Kidney tubule cell (primary cell): ENCODE results near the gene CTNNA3.
A peak's percentile ranks its signal among the peaks of the same experiment; 100 is the strongest.

ENCODE experiments used
- DNase-seq: peaks from one replicate; pipeline ENCODE4 v3.0.0-alpha.2; 2018; ENCODE audit warnings: low spot score

Gene CTNNA3

GRCh38 chr10:66747451-66747850 lies 948.5 kb downstream of the CTNNA3 start:
- peak; percentile 97 for DNase-seq

GRCh38 chr10:66746711-66747110 lies 949.3 kb downstream of the CTNNA3 start:
- peak; percentile 26 for DNase-seq

- DNase-seq, result peak; percentile 1
Measured at GRCh38 chr10:66746246-66746645, 949.7 kb downstream of the CTNNA3 start.

DNA sequence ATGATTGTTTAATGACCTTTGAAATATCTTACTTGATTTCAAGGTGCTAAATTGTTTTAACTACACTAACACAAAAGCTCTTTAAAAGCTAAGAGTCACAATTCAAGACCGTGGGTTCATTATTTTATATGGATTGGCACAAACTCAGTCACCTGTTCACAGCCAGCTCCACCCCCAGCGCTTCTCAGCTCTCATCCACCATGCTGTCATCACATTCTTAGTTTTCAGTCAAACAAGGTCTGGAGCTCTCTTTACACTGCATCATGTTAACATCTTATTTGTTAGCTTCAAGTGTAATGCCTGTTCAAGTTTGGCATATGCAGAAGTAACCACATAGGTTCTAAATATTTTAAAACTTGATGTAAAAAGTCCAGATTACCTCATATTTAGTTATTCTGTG lies 951.1 kb downstream of the CTNNA3 start:
- no peak for DNase-seq

DNA sequence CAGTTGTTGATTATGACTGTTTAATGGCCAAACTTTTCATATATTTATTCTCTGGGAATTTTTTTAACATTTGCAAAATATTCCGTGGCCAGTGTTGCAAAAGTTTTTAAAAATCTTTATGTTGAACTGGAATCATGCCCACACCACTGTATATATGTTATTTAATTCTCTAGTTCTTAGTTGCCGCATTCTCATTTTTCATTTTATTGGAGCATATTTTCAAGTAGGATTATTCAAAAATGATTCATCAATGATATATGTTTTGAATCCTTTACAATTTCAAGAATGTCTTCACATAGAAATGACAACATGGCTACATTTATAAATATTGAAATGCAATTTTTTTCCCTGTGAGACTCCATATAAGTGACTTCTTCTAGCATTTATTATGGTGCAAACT lies 958.8 kb downstream of the CTNNA3 start:
- DNase-seq, result no peak

DNA sequence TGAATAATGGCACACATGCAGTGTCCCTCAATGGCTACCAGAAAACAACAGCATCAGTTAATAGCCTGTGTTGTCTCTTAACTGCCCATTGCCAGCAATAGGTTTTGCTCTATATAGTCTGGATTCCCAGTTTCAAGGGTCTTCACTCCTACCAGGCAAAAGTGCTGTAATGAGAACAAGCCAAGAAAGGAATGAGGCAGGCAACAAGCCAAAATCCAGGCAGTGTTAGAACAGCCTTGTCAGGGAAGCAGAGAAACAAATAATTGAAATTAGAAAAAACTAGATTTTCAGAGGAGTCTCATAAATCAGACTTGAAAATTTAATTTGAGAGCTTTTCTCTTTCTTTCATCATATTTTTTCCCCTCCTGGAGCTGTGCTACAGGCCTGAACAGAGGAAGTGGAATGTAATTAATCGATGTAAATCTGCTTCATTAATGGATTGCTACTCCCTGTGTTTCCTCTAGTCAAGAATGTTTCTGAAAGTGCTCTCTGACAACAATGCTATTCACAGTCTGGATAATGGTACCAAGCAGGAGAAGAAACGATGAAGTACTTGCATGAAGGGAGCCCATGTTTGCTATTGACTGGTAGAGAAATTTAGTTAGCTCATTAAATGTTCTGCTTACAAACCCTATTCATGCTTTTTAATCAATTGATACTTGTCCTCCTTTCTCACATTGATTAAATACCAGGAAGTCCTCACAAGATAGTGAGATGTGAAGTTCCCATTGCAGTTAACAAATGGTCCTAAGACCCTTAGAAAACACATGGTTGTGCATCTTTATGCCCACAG lies 972.2 kb downstream of the CTNNA3 start:
- DNase-seq, result no peak

DNA sequence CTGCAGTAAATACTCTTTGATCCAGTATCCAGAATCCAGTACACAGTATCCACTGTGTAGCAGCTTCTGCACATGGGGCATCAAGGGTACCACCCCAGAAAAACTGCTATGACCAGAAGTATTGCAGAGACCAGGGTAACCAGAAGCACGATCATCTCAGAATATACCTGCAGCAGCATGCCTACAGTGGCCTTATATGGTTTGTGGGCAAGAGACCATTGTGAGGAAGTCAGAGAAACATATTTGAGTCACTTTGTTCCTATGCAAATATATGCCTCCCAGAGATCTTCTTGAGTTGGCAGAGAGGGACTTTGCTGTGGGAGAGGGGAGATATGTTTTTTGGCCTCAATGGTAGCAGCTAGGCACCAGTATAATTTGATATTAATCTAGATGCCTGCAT lies 976.5 kb downstream of the CTNNA3 start:
- no peak for DNase-seq

DNA sequence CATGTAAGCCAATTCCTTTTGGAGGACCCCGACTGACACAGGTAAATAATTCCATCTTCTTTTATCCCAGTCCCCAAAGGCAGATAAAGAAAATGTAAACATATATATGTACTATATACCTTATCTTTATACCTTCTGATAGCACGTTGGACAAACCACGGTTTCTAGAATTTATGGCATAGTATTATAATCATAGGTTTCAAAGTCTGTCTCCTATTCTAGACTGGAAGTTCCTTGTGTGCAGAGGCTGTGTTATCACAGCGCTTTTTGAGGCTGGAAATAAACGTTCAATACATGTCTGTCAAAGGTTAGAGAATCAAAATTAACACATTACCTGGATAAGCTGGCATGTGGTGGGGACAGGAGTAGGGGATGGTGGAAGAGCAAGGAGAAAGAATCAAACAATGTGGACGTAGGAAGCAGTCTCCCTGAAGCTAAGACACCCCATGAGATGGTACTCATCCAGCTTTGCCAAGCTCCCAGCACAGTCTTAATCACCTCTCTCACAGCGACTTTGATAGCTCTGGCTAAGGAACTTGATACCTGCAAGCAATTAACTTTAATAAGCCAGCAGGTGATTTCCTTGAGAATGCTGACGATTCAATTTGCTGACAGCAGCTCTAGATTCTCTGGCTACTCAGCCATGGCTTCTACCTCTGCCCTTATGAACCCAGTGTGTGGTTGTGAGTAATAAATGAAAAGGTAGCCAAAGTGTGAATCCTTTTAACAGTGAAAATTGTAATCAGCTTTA lies 978.6 kb downstream of the CTNNA3 start:
- DNase-seq, result peak; percentile 49

- DNase-seq, result no peak
Measured at GRCh38 chr10:66714741-66715140, 981.3 kb downstream of the CTNNA3 start.

GRCh38 chr10:66713387-66713786 lies 982.6 kb downstream of the CTNNA3 start:
- DNase-seq, result no peak

DNA sequence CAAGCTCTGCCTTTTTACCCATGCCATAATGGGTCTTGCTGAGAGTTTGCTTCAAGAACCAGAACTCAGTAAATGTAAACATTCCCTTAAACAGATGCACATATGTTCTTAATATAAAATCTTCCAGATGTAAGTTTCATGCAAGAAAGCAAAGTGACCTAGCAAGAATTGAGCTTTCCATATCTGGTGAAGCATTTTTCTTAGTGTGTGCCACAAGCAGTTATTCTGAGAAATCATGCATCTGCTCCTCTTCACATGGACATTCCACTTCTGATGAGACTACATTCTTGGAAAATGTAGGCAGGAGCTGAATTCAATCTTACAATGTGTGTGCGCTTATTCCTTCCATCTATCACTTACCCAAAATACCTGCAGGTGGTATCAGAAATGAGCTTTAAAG lies 997.9 kb downstream of the CTNNA3 start:
- no peak for DNase-seq

DNA sequence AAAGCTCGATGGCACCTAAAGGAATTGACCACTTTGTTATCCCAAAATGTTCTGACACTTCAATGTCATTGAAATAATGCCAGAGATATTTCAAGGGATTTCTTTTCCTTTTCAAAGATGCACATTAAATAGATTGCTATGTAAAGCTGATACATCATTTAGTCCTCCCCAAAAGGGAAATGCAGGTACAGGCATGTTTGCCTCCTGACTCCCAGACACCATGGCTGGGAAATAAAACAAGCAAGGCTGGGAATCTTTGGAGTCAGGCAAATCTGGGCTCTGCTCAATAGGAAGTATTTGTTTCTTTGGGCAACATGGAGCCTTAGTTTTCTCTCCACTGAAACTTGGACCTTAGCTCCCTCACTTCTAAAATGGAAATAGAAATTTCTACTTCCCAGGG lies 1000.9 kb downstream of the CTNNA3 start:
- no peak for DNase-seq

GRCh38 chr10:66684581-66684980 lies 1011.4 kb downstream of the CTNNA3 start:
- no peak for DNase-seq

DNA sequence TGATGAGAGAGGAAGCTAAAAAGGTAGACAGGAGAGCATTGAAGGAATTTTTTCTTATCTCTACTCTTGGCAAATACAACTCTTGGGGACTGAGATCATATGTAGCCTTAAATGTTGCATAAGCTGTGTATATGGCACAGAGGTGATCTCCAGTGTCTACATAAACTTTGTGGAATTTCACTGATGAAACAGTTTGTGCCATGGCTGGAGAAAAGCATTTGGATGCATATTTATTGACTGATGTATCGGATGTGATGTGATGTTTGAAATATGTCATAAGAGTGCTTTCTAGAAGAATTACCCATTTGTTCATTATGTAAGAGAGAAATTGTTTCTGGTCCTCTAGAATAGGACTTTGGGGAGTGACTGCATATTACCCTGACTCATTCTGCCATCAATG lies 1015.1 kb downstream of the CTNNA3 start:
- peak; percentile 1 for DNase-seq

DNA sequence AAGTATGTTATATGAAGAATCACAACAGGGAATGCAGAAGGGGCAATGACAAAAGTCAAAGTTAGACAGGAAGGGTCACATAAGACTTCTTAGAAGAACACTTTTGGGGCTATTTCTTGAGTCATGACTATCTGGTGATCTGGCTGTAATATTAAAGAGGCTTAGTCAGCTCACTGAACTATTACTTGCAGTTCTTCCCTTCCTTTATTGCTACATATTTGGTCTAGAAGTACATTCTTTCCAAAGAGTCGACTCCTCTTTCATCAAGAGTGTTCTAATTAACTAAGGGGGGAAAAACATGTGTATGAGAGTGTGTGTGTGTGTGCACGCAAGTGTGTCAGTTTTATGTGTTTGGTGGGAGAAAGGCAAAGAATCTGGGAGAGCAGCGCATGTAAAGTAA lies 1017.5 kb downstream of the CTNNA3 start:
- peak; percentile 1 for DNase-seq

DNA sequence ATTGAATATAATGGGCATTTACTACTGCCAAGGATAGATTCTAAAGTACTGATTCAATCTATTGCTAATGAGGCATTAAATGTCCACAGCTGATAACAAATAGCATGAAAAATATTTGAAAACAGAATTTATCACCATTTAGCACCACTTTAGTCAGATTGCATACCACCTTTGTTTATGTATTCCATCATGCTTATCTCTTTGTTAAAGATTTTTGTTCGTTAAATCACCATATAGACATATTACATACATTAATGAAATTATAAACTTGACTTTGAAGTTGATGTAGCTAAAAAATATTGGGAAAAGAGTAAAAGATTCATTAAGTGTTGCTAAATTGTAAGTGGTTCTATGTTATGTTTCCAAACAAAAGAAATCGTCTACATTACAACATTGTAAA lies 1022.9 kb downstream of the CTNNA3 start:
- no peak for DNase-seq

GRCh38 chr10:66671562-66671961 lies 1024.4 kb downstream of the CTNNA3 start:
- peak; percentile 63 for DNase-seq

DNA sequence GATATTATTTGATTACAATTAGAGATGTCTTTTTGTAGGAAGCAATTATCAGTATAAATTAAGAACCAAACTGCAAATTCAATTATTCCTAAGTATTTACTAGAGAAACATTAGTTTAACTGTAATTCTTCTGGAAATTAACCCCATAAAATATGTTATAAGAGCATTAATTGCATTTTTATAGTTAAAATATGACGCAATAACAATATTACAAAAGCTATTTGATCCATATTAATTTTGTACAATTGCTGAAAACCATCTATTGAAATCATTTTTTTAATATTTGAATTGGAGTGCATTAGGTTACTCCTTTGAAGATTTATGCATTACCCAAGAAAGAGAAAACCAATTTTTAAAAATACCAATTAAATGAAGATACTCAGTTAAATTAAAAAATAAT lies 1024.9 kb downstream of the CTNNA3 start:
- DNase-seq, result no peak

DNA sequence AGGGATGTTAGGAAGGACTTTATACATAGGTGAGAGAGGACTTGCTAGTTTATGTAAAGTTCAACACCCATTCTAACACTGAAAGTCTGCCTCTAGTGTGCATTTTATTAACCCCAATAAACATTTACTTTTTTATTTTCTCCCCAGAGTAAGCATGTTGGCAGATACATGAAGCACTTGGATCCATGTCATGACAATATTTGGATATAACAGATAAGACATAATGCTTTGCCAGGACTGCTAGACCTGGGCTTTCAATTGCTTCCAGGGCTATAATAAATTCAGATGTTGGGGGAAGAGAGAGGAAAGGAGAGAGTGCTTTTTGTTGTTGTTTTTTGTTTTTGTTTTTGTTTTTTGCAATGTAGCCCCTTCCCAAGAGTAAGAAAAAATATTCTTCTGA lies 1039.5 kb downstream of the CTNNA3 start:
- DNase-seq, result no peak

GRCh38 chr10:66654861-66655260 lies 1041.1 kb downstream of the CTNNA3 start:
- no peak for DNase-seq

GRCh38 chr10:66651308-66652082 lies 1044.5 kb downstream of the CTNNA3 start:
- DNase-seq, result no peak

DNA sequence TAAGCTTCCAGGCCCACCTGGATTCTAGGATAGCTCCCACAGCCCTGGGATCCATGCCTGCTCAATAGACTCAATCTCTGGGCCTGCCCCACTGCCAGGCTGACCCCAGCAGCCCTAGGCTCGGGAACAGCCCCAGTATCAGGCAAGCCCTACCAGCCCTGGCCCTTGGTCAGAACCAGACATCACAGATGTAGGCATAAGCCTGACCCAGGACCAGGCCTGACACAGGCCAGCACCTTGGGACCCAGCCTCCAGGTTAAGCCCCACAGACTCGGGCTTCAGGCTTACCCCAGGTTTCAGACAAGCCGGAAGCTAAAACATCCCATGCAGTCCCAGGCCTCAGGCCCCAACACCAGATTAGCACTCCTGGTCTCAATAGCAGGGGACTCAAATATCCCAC lies 1046.4 kb downstream of the CTNNA3 start:
- DNase-seq, result no peak

DNA sequence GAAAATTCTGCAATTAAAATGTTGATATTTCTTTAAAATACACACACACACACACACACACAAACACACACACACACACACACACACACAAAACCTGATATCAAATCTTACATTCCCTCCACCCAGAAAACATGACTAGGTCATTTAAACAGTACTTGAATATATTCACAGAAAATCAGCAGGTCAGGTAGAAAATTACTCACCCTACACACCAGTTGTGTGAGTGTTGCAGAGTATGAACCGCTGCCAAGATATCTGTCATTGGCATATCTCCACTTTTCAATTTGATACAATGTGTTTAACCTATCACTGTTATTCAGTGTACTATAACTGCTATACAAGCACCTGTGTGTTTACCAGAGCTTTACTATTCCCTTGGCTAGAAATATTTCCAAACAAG lies 1053.8 kb downstream of the CTNNA3 start:
- DNase-seq, result peak; percentile 24
